ENCODE results near the gene DDX51.
A peak's percentile ranks its signal among the peaks of the same experiment; 100 is the strongest.

Gene DDX51

DNA sequence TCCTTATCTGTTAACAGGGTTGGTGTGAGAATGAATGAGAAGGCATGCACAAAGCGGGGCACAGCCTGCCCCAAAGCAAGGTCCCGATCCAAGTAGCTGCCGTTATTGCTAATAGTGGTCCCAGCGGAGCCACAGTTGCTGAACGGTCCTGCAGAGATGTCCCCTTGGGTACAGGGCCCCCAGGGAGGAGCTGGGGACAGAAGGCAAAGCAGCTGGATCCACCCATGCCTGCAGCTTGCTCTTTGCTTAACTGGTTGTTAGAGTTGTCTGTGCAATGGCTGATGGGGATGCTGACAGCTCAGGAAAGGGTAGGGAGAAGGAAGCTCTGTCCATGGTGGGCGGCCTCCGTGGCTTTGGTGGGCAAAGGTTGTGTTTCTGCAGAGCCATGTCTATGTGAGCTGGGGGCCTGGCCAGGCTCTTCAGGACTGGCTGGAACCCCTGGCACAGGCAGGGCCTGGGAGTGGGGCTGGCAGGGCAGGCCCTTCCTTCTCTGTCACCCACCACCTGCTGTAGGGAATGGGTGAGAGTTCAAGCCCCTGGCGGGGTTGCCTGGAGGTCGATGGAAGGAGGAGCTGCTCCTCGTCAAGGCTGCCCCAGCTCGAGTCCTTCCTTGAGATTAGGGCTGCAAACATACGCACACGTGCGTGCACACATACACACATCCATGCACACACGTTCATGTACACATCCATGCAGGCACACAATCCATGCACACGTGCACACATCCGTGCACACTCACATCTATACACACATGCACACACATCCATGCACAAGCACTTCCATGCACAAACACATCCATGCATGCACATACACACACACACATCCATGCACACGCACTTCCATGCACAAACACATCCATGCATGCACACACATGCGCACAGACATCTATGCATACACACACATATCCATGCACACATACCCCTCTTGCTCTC lies 35.6 kb upstream of the DDX51 start:
- no peak for DNase-seq

DNA sequence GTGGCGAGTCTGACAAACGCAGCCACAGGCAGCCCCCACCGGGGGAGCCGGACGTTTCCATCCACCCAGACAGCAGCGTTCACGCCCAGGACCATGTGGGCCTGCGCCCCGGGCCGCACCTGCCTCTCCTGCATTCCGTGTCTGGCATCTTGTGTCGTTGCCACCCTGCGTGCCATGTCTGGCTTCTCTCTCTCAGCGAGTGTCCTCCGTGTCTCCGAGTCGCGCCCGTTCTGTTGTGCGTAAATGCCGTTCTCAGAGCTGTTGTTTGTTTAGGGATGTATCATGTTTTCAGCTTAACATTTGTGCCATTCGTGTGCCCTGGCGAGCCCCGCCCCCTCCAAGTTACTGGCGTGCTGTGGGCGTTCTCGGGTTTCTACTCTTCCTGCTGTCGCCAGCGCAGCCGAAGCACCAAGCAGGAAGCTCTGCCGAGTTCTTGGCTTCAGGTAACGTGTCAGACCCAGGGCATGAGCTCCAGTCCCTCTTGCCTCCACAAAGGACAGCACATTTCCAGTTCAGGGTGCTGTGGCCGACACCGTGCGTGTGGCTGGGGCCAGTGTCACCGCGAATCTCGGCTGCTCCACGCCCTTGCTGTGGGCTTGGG lies 34.8 kb upstream of the DDX51 start:
- peak; percentile 53 to 63 for DNase-seq

DNA sequence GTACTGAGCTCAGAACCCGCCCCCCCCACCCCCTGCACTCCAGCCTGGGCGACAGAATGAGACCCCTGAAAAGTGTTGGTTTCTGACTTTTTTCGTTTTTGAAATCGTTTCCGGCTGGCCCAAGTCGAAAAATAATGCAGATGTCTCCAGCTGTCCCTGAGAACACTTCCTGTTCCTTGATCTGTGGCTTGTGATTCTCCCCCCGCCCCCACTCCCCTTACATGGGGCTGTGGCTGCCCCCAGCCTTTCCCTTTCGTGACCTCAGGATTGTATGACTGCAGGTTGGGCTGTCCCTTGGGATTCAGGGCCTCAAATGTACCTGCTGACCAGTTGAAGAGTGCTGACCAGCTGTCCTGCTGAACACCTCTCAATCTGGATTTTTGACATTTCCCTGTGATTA lies 34.2 kb upstream of the DDX51 start:
- no peak for DNase-seq

DNA sequence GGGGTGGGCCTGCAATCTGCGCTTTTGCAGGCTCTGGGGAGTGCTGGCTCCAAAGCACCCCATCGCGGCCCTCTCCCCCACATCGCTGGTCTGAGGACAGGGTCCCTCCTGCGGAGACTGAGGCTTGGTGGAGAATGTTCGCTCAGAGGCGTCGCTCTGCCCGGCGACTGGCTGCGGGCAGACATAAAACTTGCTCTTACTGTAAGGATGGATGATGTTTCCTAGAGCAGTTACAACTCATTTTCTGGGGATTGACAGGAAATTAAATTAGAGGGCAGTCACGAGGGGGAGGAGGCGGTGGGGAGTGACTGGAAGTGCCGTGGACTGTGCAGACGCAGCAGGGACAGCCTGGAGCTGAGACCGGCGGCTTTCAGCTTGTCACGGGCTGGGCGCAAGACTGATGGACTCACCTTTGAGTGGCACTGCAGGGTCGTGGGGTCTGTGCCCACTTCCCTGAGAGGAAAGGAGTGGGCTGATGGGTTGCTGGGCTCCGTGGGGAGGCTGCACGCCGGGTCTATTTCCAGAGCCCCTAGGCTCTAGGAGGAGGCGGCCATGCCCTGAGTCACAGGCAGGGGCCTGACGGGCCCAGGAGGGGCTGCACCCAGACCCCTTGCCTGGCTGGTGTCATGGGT lies 32.9 kb upstream of the DDX51 start:
- no peak for DNase-seq

DNA sequence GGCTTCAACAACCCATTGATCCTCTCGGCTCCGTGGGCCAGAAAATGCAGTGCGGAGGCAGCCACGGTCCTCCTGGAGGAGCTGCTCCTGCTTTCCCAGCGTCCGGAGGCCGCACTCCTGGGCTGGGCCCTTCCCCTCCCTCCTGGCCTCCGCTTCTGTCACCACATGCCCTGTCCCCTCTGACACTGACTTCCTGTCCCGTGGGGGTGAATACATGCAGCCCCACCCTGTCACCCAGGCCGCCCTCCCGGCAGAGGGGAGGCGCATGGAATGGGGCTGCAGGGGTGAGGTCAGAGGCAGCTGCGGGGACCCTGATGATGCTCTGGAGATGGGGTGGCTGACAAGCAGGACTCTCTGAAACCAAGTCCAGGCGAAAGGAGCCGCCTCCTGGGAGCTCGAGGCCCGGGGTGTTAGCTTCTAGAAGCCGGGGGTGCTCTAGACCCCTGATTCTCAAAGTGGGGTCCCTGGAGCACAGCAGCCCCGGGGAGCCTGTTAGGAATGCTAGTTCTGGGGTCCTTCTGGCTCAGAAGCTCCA lies 32.3 kb upstream of the DDX51 start:
- DNase-seq: no peak

DNA sequence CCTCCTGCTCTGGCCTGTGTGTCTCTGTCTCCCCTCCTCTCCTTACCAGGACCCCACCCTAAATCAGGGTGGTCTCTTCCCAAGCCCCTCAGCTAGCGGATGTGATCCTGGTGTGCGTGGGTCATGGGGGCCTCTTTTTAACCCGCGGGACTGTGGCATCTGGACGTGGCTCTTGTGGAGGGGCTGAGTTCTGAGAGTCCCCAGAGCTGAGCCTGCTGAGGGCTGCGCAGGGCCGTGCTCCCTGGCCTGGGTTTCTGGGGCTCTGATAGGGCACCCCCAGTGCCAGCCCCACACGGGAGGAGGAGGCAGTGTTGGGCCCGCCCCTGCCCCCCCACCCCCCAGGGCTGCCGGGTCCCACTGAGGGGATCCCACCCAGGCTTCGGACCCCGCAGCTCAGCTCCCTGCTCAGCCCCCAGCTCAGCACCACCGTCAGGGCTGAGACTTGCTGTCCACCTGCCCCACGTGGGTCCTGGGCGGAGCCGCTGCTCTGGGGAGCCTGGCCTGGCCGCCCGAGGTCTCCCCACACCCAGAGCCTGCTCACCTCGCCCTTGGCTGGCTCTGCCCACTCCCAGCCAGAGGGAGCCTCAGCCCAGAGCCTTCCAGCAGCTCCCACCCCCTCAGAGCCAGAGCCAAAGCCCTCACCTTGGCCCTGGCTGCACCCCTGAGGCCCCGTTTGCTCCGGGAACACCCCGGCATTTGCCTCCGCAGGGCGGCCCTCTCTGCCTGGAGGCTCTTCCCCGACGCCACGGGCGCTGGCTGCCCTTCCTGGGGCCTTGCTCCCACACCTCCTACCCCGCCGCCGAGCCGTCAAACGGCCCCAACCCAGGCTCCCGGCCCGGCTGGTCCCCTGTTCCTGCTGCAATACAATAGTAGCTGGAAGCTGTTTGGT lies 31.6 kb upstream of the DDX51 start:
- DNase-seq: no peak

DNA sequence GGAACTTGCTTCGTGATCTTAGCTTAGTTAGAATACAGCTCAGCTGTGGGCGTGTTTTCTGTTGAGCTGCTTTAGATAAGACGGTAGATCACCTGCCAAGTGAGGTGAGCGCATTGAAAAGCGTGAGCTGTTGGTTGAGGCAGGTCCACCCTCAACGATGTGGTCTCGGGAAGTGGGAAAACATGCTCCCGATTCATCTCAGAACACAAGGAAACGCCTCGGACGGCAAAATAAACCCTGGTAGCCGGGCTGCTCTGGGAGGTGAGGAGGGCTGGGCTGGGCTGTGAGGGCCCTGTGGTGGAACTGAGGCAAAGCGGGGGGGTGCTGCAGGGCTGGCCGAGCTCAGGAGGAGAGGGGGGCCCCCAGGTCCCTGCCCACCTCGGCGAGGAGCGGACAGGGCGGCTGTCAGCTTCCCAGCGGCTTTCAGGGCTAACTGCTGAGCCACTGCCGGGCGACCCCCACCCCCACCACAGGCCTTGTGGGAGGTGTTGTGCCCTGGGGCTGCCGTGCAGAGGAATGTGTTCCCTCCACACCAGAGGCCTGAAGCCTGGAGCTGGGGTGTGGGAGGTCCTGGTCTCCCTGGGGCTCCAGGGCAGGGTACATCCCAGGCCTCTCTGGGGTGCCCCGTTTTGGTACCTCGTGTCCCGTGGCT lies 30.8 kb upstream of the DDX51 start:
- no peak for DNase-seq

DNA sequence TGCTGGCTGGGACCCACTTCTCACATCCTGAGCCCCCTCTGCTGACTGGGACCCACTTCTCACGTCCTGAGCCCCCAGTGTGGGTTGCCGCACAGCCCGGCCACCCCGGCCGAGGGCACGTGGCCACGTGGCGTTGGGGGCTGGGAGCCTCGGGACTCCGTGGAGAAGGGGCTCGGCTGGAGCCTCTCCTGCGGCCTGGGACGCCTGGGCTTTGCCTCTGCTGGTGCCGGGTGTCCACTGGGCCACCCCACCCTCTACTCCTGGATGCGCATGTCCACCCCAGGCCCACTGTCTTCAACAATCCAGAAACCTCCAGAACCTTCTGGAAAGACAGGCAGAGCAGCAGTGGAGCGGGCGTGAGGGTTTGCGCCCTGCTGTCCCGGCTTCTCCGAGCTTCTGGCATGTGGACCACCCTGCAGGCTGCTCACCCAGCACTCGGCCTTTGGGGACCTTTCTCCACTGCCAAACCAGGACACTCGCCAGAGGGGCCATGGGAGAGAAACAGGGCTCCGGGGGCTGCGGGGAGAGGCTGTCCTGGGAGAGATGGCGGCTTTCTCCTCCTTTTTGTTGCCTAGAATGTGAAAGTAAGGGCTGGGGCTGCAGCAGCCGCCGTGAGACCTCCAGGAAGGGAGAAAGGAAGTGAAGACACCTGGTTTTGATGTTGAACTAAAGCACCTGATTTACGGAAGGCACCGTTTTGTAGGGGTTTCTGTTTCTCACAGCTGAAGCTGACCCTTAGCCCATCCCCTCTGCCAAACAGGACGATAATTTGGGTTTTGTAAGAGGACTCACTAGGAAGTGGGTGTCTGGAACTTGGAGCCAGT lies 30.1 kb upstream of the DDX51 start:
- no peak for DNase-seq

DNA sequence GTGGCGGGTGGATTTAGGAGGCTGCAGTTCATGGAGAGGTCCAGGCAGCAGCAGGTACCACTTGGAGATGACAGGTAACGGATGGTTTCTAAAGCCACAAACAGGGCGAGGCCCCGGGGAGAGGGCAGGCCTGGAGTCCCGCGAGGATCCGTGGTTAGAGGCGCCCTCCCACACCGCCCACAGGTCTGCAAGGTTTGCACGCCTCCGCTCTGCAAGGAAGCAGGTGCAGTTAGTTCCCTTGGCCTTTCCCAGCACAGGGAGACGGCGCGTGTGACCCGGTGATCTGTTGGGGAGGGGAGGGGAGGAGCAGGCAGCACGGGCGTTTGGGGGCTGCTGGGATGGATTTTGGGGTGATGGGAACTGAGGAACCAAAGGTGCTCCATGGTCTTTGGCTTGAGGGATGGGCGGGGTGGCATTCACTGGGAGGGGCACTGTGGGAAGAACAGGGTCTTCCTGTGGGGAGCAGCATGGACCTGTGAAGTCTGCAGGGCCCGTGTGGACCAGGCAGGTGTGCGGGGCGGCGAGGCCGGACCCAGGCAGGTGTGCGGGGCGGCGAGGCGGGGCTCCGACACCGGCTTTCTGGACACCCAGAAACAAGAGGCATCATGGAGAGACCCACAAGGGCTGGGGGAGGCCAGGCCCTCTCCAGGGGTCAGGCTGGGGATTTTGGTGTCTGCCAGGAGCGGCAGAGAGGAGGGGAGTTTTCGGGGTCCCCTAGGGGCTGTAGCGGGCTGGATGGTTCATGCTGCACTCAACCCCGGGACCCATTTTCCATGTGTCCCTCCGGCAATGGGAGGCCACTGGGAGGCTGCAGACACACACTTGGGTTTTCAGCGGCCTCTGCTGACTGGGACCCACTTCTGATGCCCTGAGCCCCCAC lies 29.3 kb upstream of the DDX51 start:
- no peak for DNase-seq

DNA sequence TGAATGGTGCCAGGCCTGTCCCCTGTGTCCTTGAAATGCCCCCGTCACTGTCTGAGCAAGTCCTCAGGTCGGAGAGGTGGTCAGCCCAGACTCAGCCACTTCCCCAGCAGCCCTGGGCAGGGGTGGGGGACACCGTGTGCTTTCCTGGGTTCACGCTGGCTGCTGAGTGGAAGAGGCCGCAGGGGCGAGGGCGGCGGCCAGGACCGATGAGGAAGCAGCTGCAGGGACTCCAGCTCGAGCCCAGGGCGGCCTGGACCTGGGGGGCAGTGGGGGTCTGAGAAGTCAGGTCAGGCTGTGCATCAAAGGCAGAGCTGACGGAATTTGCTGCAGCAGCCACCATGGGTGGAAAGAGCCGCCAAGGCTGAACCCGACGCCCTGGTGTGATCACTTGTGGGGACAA lies 28.5 kb upstream of the DDX51 start:
- no peak for DNase-seq

DNA sequence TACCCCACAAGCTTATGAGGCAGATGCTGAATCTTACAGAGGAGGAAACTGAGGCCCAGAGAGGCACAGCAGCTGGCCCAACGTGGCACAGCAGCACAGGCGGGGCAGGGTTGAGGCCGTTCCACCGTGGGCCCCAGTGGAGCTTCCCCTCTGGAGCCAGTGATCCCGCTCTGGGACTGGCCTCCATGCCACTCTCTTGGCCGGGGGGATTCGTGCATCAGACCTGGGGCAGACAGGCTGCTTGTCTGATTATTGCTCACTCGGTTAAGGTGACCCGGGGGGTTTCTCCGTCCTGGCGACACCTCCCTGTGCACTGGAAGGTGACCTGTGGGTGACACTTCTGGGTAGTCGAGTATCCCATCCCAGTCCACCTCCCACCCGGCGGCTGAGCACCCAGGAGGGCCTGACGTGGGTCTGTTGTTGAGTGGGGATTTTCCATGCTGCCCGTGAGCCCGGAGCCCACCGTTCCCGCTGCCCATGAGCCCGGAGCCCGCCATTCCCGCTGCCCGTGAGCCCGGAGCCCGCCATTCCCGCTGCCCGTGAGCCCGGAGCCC lies 27.9 kb upstream of the DDX51 start:
- DNase-seq: no peak

DNA sequence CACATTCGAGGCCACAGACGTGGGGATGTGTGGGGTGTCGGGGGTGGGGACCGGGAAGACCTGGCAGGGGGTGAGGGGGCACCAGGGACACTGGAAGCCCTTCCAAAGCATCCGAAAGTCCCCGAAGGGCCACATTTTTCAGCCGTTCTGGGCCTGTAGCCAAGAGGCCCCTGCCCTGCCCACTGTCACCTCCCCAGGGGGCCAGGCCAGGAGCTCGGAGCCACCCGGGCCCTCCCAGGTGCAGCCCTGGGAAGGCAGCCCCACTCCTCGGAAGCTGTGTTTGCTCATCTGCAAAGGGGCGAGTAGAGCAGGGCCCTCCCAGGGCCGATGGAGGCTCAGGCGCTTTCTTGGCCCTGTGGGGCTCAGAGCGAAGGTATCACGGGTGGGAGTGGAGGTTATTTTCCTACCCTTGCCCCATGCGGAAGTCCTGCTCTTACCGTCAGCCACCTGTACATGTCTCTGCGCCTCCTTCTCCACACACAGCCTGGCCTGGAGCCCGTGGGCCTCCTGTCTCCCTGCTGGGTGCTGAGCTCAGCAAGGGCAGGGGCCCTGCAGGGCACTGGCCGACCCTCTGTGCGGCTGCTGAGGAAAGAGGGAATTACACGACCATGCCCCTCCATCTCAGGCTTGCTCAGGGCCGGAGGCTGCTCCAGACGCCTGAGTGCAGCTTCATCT lies 27.3 kb upstream of the DDX51 start:
- DNase-seq: no peak

DNA sequence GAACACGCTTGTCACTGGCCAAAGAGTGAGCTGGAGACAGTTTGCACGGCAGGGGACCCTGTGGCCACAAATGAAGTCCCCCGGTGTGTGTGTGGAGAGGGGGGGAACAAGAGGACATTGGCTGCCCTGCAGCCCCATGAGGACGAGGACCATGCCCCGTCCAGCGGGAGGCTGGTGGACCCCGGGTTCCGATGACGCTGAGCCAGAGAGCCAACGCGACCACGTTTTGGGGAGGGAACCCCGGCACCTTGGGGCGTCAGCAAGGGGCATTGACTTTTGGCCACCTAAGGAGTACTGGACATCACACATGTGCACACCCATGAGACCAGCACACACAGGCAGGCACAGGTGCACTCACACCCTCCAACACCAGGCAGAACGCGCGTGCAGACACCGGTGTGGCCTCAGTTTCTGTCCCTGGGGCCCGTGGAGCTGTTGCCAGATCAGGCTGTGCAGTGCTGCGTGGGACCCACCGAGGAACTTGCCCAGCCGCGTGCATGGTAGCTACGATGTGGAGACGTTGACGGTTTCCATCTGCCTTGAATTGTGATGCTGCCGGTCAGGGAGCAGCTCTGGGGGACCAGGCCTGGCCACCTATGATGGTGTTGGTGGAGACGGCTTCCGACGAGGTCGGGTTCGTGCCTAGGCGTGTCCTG lies 26.6 kb upstream of the DDX51 start:
- no peak for DNase-seq

DNA sequence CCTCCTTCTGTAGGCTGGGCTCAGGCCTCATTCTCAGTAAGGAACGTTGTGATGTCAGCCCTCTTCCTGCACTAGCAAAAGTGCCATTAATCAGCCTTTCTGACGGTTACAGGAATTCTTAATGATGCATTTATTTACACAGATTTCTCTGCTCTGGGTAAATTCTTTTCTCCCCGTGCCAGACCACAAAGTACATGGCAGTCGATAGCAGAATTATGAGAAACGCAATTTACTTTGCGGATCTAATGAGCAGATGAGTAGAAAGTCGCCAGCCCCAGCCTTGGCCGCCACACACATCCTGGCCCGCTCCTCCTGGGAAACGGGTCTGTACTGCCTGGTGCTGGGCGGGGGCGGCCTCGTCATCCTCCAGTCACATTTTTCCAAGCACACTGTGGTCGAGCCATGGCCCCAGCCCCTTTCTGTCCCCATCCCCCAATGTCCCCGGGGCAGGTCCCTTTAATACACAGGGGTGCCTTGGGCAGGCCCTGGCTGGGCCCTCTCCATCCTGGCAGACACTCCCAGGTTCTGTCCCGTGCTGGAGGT lies 26.0 kb upstream of the DDX51 start:
- DNase-seq: no peak

DNA sequence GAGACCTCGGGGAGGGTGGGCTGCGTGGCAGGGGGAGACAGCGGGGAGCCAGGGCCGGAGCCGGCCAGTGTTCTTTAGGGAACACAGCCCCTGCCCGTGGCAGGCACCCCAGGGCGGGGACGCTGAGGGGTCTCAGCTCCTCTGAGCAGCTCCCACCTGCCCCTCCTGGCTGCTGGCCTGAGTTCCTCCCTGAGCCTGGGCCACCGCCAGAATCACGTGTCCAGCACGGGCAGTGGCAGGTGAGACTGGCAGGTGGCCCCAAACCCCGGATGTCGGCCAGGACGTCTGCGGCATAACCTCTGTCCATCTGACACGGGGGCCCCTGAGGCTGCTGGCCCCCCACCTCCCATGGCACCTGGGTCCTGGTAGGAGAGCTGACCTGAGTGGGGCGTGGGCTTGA lies 25.3 kb upstream of the DDX51 start:
- no peak for DNase-seq

DNA sequence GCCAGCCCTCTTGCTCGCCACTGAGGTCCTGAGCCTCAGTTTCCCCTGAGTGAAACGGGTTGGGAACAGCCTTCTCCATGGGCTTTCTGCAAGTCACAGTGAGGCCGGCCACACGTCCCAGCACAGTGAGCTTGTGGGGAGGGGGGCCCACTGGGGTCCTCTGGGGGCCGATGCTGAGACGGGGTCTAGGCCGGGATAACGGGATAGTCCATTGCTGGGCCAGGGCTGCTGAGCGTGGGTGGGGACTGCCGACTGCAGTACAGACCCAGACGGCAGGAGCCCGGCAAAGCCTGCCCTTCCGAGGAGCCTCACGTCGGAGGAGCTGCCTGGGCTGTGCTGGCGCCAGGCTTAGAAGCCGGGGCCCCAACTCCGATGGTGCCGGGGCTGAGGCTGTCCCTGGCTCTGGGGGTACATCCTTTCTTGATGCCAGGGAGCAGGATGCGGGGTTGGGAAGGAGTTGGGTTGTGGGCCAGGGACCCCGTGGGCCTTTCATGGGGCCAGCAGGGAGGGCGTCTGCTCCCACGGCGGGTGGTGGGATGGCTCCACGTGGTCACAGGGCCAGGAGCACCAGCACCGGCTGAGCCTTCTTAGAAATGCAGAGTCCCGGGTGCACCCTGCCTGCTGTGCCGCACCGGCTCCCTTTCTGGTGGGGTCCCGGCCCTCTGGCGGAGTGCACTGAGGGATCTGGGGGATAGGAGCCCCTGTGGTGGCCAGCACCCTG lies 24.4 kb upstream of the DDX51 start:
- no peak for DNase-seq

DNA sequence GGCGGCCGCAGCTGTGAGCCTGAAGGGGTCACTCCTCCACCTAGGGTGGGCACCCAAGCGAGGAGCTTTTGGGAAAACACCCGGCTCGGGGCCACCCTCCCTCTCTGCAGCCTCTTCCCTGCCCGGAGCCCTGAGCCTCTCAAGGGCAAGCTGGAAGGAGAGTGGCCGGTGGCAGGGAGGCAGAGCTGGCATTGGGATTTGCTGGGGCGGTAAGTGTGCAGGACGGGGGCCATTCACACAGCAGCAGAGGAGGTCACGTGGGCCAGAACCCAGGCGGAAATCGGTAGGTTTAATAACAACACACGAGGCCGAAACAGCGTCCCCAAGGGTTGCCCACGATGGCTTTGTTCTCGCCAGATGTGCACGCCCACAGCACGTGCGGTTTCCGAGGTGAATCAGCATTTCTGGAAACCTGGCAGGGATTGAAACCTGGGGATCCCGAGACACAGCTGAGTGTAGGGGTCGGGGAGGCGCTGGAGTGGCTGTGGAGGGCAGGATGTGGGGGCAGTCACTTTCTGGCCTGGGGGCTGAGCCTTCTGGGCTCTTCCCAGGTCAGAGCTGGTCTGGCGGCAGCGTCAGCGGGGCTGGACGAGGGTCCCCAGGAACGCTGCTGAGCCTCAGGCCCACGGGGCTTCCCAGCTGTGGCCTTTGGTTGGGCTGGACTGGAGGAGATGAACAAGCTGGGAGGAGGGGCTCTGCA lies 23.6 kb upstream of the DDX51 start:
- DNase-seq: no peak
